GM12878 (cell line): ENCODE results near the gene VAV2. TPM values are rescaled to one million over a fixed set of nuclear protein-coding genes. Genes with fewer than 3 reads are reported as not detected.

Source experiments
- ATAC-seq: fragments of 200-7000 bp; cut with Tn5 transposase; 3 replicates; pipeline ENCODE4 v1.9.1; 2020; ENCODE audit warnings: mild to moderate bottlenecking, moderate library complexity
- BruUV-seq: library from RNA; stranded (reverse); fragments of 400-500 nt; replicated peaks from 2 replicates; lab custom pipeline; 2021; lab: Mats Ljungman, UMichigan
- CTCF ChIA-PET: fragments of 300-600 bp; sonication (Branson Sonifier 250); formaldehyde crosslinking; extraction: SDS; loops from one replicate; lab custom pipeline; 2021; ENCODE audit warnings: inconsistent platforms; lab: Yijun Ruan, JAX
- POLR2A ChIA-PET: fragments of 350-600 bp; formaldehyde crosslinking; extraction: SDS; loops from one replicate; lab custom pipeline; 2021; ENCODE audit warnings: inconsistent platforms; lab: Charles Lee
- RAD21 ChIA-PET: fragments of 300-600 bp; sonication (Branson Sonifier 250); formaldehyde crosslinking; loops from one replicate; lab custom pipeline; 2023; ENCODE audit warnings: antibody characterized with exemption; ENCODE audit not compliant: unreplicated experiment; lab: Charles Lee
- SMC1A ChIA-PET: fragments of 300-600 bp; sonication (Branson Sonifier 250); formaldehyde crosslinking; loops from one replicate; lab custom pipeline; 2023; ENCODE audit not compliant: unreplicated experiment, uncharacterized antibody; lab: Charles Lee
- DNase-seq: peaks from one replicate; pipeline ENCODE4 v3.0.0-alpha.2; 2011; ENCODE audit warnings: low read depth, low spot score
- FAIRE-seq: peaks from 3 replicates; lab custom pipeline; 2011; peaks lifted over from hg19 to GRCh38; lab: Jason Lieb, UNC
- H2AFZ ChIP-seq: 2 replicates; pipeline ENCODE4 v1.6.0; 2011; ENCODE audit warnings: low read depth, low read length, control low read depth; ENCODE audit not compliant: control insufficient read depth
- H3K27ac ChIP-seq: 2 replicates; pipeline ENCODE4 v1.5.1; 2011; ENCODE audit warnings: control low read depth; ENCODE audit not compliant: control insufficient read depth, insufficient read depth
- H3K27me3 ChIP-seq, 2 experiments: replicated peaks in 1 of 2; 2 replicates each; pipeline versions ENCODE4 v1.6.0 to v1.6.1; 2011; ENCODE audit warnings: low read length in 1 of 2; ENCODE audit not compliant: control insufficient read depth in 2 of 2, insufficient read depth in 2 of 2
- H3K36me3 ChIP-seq, 2 experiments: 2 replicates each; pipeline ENCODE4 v1.5.1; 2011; ENCODE audit warnings: low read length in 1 of 2; ENCODE audit not compliant: control insufficient read depth in 2 of 2, insufficient read depth in 2 of 2
- H3K4me1 ChIP-seq: 2 replicates; pipeline ENCODE4 v1.6.1; 2011; ENCODE audit warnings: mild to moderate bottlenecking, low read length, moderate library complexity, mixed read lengths; ENCODE audit not compliant: control insufficient read depth, insufficient read depth
- H3K4me2 ChIP-seq: 2 replicates; pipeline ENCODE4 v1.6.0; 2011; ENCODE audit warnings: control low read depth; ENCODE audit not compliant: control insufficient read depth, insufficient read depth
- H3K4me3 ChIP-seq: fragments of 200-600 bp; sonication (generic); 2 replicates; pipeline ENCODE4 v1.5.1; 2016
- H3K79me2 ChIP-seq: 2 replicates; pipeline ENCODE4 v1.6.0; 2011; ENCODE audit warnings: low read length; ENCODE audit not compliant: control insufficient read depth, insufficient read depth
- H3K9ac ChIP-seq: 2 replicates; pipeline ENCODE4 v1.8.0; 2011; ENCODE audit warnings: low read length, control low read depth, mixed read lengths; ENCODE audit not compliant: control insufficient read depth, insufficient read depth
- H3K9me3 ChIP-seq: replicated peaks from 3 replicates; pipeline ENCODE4 v1.5.1; 2011; ENCODE audit warnings: mild to moderate bottlenecking, low read length; ENCODE audit not compliant: control insufficient read depth, insufficient read depth
- H4K20me1 ChIP-seq: 2 replicates; pipeline ENCODE4 v1.6.0; 2011; ENCODE audit not compliant: control insufficient read depth, insufficient read depth
- BRCA1 ChIP-seq: IDR thresholded peaks from 2 replicates; pipeline ENCODE4 v1.6.1; 2011; ENCODE audit warnings: low read depth, low read length, improper control_type of control experiment
- CREM ChIP-seq: IDR thresholded peaks from 2 replicates; pipeline ENCODE4 v1.6.1; 2014; ENCODE audit warnings: antibody characterized with exemption, low read depth
- EZH2 ChIP-seq: IDR thresholded peaks from 2 replicates; pipeline ENCODE4 v1.6.1; 2012; ENCODE audit warnings: low read depth, mild to moderate bottlenecking, control low read depth, inconsistent platforms, low read length, borderline replicate concordance; ENCODE audit not compliant: control insufficient read depth
- IKZF2 ChIP-seq, 2 experiments: fragments of 450-650 bp; IDR thresholded peaks; 2 replicates each; pipeline ENCODE4 v1.6.1; 2017; ENCODE audit warnings: mild to moderate bottlenecking in 2 of 2, moderate library complexity in 2 of 2
- MYC ChIP-seq: IDR thresholded peaks from 2 replicates; pipeline ENCODE4 v1.6.1; 2011; ENCODE audit warnings: mild to moderate bottlenecking, low read length, moderate library complexity, inconsistent platforms; ENCODE audit not compliant: insufficient read depth, insufficient replicate concordance, insufficient read length, severe bottlenecking
- POLR2A ChIP-seq: IDR thresholded peaks from 2 replicates; pipeline ENCODE4 v1.6.1; 2011; ENCODE audit warnings: low read depth, mild to moderate bottlenecking, low read length
- RFX5 ChIP-seq: IDR thresholded peaks from 2 replicates; pipeline ENCODE4 v1.6.1; 2011; ENCODE audit warnings: low read depth, low read length, improper control_type of control experiment
- SP1 ChIP-seq: IDR thresholded peaks from one replicate; pipeline ENCODE4 v1.6.1; 2011; ENCODE audit warnings: low read depth, low read length
- ZNF217 ChIP-seq: fragments of 450-650 bp; IDR thresholded peaks from 2 replicates; pipeline ENCODE4 v1.6.1; 2017; ENCODE audit warnings: antibody characterized with exemption, mild to moderate bottlenecking
- ZSCAN29 ChIP-seq: fragments of 450-650 bp; IDR thresholded peaks from 2 replicates; pipeline ENCODE4 v1.6.1; 2017; ENCODE audit warnings: mild to moderate bottlenecking, moderate library complexity
- WGBS: methylation state at CpG from one replicate; pipeline ENCODE4 v1.1.6; 2016; ENCODE audit warnings: low lambda C conversion rate; ENCODE audit not compliant: insufficient replicate concordance, insufficient coverage; ENCODE audit errors: missing lambda C conversion rate; 5-methylcytosine and 5-hydroxymethylcytosine counted together
- in situ Hi-C: fragments of 300-500 bp; cut with MboI; formaldehyde crosslinking; loops from 9 replicates; pipeline ENCODE4 v1.14.3; 2018; ENCODE audit warnings: mixed read lengths
- intact Hi-C: fragments of 100-400 bp; cut with micrococcal nuclease; formaldehyde crosslinking; loops from one replicate; pipeline ENCODE4 v1.14.2; 2022; ENCODE audit not compliant: unreplicated experiment
- polyA plus RNA-seq, 11 experiments: library from polyadenylated mRNA; depleted of rRNA in 4 of 11; unstranded in 6 of 11; stranded (reverse) in 5 of 11; fragments of >200 nt; fragmentation: Nextera tagmentation in 4 of 11; fragmentation: Illumina TruSeq in 1 of 11; extraction: Ambion mirVana in 4 of 11; extraction: Trizol in 1 of 11; gene quantifications; 1 replicate in 1 of 11; 2 replicates in 10 of 11; pipeline versions ENCODE4 v1.2.1 to v1.2.3, GENCODE V29; 2011 to 2016; ENCODE audit warnings: inconsistent platforms in 2 of 11, missing spikeins in 2 of 11, low read depth in 1 of 11
- total RNA-seq, 4 experiments: library from RNA; depleted of rRNA in 3 of 4; stranded (reverse); fragments of >200 nt in 3 of 4; fragmentation: Illumina TruSeq in 1 of 4; extraction: Trizol in 1 of 4; gene quantifications; 2 replicates each; pipeline versions ENCODE4 v1.2.1 to v1.2.3, GENCODE V29; 2013 to 2021
- TF ChIP-seq, protein P1 (sequence below): fragments of 450-650 bp; IDR thresholded peaks from 2 replicates; pipeline ENCODE4 v1.6.1; 2018; ENCODE audit warnings: borderline replicate concordance, mild to moderate bottlenecking; ENCODE audit not compliant: partially characterized antibody
- TF ChIP-seq, protein P2 (sequence below): fragments of 150-350 bp; IDR thresholded peaks from 2 replicates; pipeline ENCODE4 v1.6.1; 2016; ENCODE audit warnings: low read depth, low read length
- TF ChIP-seq, protein P3 (sequence below): fragments of 450-650 bp; IDR thresholded peaks from 2 replicates; pipeline ENCODE4 v1.6.1; 2017; ENCODE audit warnings: mild to moderate bottlenecking, moderate library complexity

VAV2 gene
- total and polyA plus RNA-seq, 10 of the 15 experiments (the other 5 are each of a cell fraction or from before 2014, with no cell fraction given) = 0.13 to 43.9 (median 16.9) TPM

DNA sequence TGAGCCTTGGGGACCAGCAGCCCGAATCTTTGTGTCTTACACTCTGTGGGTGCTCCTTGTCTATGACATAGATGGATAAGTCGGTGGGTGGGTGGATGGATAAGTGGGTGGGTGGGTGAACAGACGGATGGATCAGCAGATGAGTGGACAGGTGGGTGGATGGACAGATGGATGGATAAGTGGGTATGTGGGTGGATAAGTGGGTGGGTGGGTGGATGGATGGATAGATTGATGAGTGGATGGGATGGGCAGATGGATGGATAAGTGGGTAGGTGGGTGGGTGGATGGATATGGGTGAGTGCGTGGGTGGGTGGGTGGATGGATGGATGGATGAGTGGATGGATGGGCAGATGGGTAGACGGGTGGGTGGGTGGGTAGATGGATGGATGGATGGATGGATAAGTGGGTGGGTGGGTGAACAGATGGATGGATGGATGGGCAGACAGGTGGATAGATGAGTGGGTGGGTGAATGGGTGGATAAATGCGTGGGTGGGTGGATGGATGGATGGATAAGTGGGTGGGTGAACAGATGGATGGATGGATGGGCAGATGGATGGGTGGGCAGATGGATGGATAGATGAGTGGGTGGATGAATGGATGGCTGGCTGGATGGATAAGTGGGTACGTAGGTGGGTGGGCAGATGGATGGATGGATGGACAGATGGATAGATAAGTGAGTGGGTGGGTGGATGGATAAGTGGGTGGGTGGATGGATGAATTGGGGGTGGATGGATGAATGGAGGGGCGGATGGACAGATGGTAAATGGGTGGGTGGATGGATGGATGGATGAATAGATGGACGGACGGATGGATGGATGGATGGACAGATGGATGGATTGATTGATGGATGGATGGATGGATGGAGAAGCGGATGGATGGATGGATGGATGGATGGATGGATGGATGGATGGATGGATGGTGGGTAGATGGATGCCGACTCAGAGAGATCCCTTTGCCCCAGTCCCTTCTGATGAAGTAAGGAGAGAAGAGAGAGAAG lies 121.2 kb downstream of the VAV2 start:
- no peak for DNase-seq
- CTCF ChIA-PET = no interaction called here
- SMC1A ChIA-PET = no interaction called here
- H3K9me3 ChIP-seq = peaks cover under 1% of the 10 kb centered on the region; the same call in 1 of the 3 replicates
- in situ Hi-C loops = no loop called here
- TF ChIP-seq, protein P1, sequence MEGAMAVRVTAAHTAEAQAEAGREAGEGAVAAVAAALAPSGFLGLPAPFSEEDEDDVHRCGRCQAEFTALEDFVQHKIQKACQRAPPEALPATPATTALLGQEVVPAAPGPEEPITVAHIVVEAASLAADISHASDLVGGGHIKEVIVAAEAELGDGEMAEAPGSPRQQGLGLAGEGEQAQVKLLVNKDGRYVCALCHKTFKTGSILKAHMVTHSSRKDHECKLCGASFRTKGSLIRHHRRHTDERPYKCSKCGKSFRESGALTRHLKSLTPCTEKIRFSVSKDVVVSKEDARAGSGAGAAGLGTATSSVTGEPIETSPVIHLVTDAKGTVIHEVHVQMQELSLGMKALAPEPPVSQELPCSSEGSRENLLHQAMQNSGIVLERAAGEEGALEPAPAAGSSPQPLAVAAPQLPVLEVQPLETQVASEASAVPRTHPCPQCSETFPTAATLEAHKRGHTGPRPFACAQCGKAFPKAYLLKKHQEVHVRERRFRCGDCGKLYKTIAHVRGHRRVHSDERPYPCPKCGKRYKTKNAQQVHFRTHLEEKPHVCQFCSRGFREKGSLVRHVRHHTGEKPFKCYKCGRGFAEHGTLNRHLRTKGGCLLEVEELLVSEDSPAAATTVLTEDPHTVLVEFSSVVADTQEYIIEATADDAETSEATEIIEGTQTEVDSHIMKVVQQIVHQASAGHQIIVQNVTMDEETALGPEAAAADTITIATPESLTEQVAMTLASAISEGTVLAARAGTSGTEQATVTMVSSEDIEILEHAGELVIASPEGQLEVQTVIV = no peak
- no peak for TF ChIP-seq POLR2A
- TF ChIP-seq, protein P2, sequence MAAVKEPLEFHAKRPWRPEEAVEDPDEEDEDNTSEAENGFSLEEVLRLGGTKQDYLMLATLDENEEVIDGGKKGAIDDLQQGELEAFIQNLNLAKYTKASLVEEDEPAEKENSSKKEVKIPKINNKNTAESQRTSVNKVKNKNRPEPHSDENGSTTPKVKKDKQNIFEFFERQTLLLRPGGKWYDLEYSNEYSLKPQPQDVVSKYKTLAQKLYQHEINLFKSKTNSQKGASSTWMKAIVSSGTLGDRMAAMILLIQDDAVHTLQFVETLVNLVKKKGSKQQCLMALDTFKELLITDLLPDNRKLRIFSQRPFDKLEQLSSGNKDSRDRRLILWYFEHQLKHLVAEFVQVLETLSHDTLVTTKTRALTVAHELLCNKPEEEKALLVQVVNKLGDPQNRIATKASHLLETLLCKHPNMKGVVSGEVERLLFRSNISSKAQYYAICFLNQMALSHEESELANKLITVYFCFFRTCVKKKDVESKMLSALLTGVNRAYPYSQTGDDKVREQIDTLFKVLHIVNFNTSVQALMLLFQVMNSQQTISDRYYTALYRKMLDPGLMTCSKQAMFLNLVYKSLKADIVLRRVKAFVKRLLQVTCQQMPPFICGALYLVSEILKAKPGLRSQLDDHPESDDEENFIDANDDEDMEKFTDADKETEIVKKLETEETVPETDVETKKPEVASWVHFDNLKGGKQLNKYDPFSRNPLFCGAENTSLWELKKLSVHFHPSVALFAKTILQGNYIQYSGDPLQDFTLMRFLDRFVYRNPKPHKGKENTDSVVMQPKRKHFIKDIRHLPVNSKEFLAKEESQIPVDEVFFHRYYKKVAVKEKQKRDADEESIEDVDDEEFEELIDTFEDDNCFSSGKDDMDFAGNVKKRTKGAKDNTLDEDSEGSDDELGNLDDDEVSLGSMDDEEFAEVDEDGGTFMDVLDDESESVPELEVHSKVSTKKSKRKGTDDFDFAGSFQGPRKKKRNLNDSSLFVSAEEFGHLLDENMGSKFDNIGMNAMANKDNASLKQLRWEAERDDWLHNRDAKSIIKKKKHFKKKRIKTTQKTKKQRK = no peak
- TF ChIP-seq ZNF217 = no peak
- TF ChIP-seq, protein P3, sequence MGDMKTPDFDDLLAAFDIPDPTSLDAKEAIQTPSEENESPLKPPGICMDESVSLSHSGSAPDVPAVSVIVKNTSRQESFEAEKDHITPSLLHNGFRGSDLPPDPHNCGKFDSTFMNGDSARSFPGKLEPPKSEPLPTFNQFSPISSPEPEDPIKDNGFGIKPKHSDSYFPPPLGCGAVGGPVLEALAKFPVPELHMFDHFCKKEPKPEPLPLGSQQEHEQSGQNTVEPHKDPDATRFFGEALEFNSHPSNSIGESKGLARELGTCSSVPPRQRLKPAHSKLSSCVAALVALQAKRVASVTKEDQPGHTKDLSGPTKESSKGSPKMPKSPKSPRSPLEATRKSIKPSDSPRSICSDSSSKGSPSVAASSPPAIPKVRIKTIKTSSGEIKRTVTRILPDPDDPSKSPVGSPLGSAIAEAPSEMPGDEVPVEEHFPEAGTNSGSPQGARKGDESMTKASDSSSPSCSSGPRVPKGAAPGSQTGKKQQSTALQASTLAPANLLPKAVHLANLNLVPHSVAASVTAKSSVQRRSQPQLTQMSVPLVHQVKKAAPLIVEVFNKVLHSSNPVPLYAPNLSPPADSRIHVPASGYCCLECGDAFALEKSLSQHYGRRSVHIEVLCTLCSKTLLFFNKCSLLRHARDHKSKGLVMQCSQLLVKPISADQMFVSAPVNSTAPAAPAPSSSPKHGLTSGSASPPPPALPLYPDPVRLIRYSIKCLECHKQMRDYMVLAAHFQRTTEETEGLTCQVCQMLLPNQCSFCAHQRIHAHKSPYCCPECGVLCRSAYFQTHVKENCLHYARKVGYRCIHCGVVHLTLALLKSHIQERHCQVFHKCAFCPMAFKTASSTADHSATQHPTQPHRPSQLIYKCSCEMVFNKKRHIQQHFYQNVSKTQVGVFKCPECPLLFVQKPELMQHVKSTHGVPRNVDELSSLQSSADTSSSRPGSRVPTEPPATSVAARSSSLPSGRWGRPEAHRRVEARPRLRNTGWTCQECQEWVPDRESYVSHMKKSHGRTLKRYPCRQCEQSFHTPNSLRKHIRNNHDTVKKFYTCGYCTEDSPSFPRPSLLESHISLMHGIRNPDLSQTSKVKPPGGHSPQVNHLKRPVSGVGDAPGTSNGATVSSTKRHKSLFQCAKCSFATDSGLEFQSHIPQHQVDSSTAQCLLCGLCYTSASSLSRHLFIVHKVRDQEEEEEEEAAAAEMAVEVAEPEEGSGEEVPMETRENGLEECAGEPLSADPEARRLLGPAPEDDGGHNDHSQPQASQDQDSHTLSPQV = no peak
- no peak for TF ChIP-seq CREM
- no peak for TF ChIP-seq BRCA1
- TF ChIP-seq ZSCAN29 = no peak
- no peak for TF ChIP-seq MYC
- TF ChIP-seq SP1 = no peak
- no peak for TF ChIP-seq RFX5
- TF ChIP-seq EZH2 = no peak
- TF ChIP-seq IKZF2 (IDR thresholded peaks at IDR 0.05) = no peak
- TF ChIP-seq, all 136 proteins: peak for 0
- BruUV-seq = no TSS peak
- Histone ChIP-seq H3K4me3 (no peak overlapping the region), H3K27me3 (no peaks in the 10 kb centered on the region), H3K27ac (no peak overlapping the region), H4K20me1 (no peaks in the 10 kb centered on the region), H3K9ac (no peak overlapping the region), H2AFZ (no peak overlapping the region), H3K4me2 (no peak overlapping the region), H3K36me3 (peaks cover 0 to 4% of the 10 kb centered on the region in 2 experiments; a peak in 3 of 4 replicates), H3K79me2 (peaks cover 13% of the 10 kb centered on the region), H3K4me1 (no peaks in the 10 kb centered on the region; the same call in 1 of the 2 replicates)
- ChIA-PET RAD21 (no interaction called here), POLR2A (no interaction called here)
- FAIRE-seq (no peak), ATAC-seq (no peak)
- intact Hi-C loops = no loop called here
- WGBS = 71% methylated on average over 10 of the region's 12 CpGs
